Measurements from ENCODE around the gene CROCC.

CROCC gene

GRCh38 chr1:16971341-16972188, 49.8 kb downstream of the CROCC start:
- DNase-seq = no peak

DNA sequence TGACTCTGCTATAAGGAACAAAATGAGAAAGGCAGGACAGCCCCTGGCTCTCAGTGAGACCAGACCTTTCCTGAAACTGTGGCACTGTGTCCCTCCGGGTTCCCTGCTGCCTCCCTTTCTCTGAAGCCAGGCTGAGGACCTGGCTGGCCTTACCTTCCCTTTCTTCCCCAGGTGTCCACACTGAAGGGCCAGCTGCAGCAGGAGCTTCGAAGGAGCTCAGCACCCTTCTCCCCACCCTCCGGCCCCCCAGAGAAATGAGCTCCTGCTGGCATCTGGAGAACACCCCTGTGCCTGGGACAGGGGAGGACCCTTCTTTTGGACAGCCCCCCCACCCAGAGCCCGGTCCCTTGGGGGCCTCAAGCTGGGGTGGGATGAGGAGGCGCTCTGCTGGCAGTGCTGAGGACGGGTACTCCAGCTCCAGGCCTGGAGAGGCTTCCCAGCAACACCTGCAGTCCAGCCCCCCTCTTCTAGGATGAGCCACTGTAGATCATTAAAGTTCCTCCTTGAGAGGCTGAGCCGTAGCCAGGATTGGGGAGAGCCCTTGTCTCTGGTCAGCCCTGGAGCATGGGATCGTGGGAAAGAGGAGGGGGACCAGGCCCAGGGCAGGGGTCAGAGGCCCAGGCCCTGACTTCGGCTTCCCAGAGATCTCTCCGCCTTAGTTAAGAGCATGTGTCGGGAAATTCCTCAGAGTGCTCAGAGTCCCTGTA, 50.6 kb downstream of the CROCC start:
- no peak for DNase-seq

DNA sequence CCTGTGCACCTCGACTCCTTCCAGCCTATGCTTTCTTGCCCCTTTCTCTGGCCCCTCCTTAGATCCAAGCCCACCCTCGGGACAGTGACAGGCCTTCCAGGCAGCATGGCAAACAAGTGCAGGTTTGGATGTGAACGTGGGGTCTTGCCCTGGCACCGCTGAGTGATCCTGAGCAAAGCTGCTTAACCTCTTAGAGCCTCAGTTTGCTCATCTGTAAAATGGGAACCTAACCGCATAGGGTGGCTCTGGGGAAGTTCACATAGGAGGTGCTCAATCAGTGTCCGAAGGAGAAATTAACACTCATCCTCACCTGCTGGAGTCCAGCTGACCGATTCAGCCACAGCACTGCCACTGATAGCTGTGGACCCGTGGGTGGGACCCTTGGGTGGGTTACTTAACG, 51.5 kb downstream of the CROCC start:
- no peak for DNase-seq

- DNase-seq = no peak
Observed at GRCh38 chr1:16975211-16975610, 53.5 kb downstream of the CROCC start.

GRCh38 chr1:16975838-16976237, 54.1 kb downstream of the CROCC start:
- DNase-seq = no peak

DNA sequence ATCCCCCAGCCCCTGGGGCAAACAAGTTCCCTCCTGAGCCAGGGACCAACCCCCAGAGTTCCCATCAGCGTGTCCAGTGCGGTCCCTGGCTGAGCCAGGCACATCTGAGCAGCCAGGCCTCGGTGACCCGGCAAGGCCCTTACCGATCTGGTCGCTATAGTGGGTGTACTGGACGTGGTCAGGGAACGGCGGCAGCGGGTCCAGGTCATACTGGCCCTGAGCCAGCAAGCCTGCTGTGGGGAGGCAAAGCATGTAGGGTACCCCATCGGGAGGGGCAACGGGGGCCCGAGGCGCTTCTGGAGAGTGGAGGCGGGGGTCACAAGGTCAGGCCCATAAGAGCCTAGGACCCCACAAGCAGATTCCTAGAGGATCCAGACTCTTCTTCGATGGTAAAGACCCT, 55.2 kb downstream of the CROCC start:
- no peak for DNase-seq

DNA sequence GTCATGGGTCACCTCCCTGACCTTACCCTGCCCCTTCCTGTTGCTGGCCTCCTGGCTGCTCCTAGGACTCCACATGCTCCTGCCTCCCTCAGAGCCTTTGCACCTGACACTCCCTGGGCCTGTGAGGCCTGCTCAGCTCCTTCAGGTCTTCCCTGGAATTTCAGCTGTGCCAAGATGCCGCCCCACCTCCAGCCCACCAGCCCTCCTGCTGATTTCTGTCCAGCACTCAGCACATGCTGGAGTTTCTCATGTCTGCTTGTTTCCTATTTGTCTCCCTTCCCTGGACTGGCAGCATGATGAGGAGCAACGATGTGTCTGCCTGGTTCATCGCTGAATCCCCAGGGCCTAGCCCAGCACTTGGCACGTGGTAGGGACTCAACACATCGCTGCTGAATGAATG, 55.6 kb downstream of the CROCC start:
- DNase-seq = no peak

GRCh38 chr1:16978139-16978538, 56.4 kb downstream of the CROCC start:
- DNase-seq = no peak

GRCh38 chr1:16978567-16979474, 57.1 kb downstream of the CROCC start:
- DNase-seq = no peak

DNA sequence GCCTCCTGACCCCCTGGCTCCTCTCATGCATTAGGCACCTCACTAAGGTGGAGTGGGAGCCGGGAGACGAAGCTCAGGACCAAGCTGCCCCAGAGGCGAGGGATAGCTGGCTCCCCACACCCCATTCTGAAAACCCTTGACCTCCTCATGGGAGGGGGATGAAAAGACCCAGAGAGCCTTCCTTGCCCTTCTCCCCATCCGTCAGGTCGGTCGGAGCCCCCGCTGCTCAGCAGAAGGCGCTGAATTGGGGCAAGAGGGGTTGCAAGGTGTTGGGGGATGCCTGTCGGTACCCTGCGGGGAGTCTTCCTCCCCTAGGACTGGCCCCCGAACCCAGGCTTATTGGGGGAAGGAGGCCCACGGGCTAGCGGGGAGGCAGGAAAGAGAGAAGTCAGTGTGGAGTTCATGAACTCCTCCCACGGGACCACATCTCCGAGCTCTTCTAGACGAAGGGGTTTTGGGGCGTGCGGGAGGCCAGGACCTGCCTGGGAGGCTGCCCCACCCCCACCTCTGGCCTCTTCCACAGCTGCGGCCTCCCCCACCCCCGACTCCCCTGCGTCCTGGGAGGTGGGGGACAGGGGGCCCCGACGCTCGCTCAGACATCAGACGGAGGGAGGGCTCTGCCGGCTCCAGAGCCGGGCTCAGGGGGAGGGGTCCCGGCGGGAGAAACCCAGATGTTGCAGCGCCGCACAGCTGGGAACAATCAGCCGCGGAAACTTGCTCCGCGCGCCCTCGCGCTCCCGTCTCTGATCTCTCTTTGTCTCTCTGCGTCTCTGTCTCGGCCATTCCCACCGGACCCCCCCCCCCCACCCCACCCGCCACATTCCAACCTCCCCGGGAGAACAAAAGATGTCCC, 58.0 kb downstream of the CROCC start:
- no peak for DNase-seq

- peak; percentile 8 for DNase-seq
Observed at GRCh38 chr1:16980473-16981268, 58.9 kb downstream of the CROCC start, which contains the start of gene MFAP2. Gene MFAP2 (minus strand): TSS chr1:16980620. CDS start chr1:16978273, 2,347 bp downstream.

DNA sequence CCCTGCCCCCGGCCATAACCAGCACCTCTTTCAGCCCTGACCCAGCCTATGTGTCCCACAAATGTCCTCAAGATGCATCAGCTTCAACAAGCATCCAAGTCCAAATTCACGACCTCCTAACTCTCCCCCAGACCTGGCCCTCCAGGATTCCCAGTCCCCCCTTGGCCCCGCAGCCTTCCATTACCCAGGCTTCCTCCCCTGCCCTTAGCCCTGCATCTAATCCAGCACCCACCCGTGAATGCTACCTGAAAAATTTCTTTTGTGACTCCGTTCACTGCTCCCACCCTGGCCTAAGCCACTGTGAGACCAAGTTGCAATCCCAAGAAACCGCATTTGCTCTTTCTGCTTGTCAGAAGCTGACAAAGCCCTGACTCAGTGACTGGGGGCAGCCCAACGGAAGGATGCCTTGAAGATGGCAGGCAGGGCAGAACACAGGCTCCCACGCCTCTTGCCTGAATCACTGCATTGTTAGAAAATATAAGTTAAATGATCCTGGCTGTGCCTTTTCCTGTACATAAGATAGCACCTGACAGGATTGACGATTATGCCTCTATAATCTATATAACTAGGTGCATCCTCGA, 59.6 kb downstream of the CROCC start:
- no peak for DNase-seq

DNA sequence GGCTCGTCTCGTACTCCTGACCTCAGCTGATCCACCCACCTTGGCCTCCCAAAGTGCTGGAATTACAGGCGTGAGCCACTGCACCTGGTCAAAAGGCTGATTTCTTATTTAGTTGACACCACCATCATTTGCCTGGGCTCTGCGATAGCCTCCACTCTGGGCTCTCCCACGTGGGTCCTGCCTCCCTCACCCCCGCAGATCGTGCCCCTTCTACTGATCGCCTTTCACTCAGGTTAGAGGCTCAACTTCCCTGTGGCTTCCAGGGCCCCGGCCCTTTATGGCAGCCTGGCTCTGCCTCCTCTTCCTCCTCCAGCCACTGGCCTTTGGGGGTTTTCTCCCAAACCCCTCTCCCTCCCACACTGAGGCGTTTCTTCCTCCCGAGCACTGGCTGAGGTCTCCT, 61.2 kb downstream of the CROCC start:
- no peak for DNase-seq

DNA sequence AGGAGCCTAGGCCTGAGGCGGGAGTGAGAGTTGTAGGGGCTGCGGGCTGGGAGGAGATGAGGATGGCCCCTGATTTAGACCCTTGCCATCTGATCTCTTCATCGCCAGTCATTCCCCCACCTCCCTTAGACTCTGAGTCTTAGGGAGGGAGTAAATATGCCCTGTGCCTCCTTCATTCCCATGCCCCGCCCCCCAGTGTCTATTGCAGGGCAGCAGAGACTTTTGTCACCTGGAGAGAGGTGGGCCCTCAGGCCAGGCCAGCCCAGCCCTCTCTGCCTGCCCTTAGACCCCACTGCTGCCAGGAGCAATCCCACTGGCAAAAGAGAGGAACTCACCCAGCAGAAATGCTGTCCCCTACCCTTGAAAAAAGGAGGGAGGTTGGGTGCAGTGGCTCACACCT, 61.9 kb downstream of the CROCC start:
- DNase-seq = no peak

GRCh38 chr1:16984717-16985116, 63.0 kb downstream of the CROCC start:
- no peak for DNase-seq

DNA sequence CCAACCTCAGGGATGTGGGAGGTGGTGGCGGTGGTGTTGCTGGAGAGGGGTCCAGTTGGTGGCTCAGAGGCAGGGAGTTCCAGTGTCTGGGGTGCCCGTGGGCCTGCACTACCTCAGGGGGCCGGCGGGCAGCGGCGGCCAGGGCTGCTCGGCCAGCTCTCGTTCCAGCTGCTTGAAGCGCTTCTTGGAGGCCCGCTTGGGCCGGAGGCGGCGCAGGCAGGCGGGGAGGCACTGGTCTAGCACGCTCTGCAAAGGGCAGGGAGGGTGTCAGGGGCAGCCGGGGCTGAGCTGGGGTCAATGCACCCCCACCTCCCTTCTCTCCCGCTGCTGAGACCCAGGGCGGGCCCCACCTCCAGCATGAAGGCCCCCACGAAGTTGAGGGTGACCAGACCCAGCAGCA, 64.4 kb downstream of the CROCC start:
- no peak for DNase-seq

GRCh38 chr1:16986560-16986959, 64.8 kb downstream of the CROCC start:
- no peak for DNase-seq

DNA sequence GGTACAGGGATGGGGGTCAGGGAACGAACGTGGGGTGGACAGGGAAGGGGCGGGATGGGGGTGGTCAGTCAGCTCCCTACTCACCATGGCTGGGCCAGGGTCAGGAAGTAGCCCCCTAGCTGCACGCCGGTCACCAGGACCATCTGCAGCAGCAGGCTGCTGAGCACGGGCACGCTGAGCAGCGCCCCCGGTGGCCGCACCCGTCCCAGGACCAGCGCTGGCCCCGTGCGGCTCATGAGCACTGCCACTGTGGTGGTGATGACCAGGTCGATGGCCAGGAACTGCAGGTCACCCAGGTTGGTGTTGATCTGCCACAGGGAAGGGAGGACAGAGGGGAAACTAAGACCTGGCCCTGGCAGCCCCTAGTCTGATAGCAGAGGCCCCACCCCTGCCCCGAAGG, 65.2 kb downstream of the CROCC start:
- DNase-seq = no peak

GRCh38 chr1:16988210-16988609, 66.5 kb downstream of the CROCC start:
- no peak for DNase-seq

GRCh38 chr1:16989676-16990391, 68.1 kb downstream of the CROCC start:
- no peak for DNase-seq
